Adrenal gland (tissue), 12 donors: ENCODE measurements around the gene CAB39L. TPM values are rescaled to one million over a fixed set of nuclear protein-coding genes. Genes with fewer than 3 reads are reported as not detected.

Source experiments
- DNase-seq, 7 donors: peaks; one replicate each; pipeline ENCODE4 v3.0.0-alpha.2; 2019 to 2020
- H3K27ac ChIP-seq, 5 donors: fragments of 200-600 bp; sonication (generic) in 4 of 5; 1 replicate in 3 of 5; 2 replicates in 2 of 5; pipeline versions ENCODE4 v1.5.1 to v1.8.0; 2016 to 2020; ENCODE audit warnings: mild to moderate bottlenecking in 1 of 5
- H3K27me3 ChIP-seq: fragments of 200-600 bp; 2 replicates; pipeline ENCODE4 v1.8.0; 2021
- H3K36me3 ChIP-seq, 2 donors: fragments of 200-600 bp; replicated peaks in 1 of 2; 1 replicate in 1 of 2; 2 replicates in 1 of 2; pipeline versions ENCODE4 v1.5.1 to v1.8.0; 2018 to 2022
- H3K4me1 ChIP-seq, 2 donors: fragments of 200-600 bp; replicated peaks in 1 of 2; 1 replicate in 1 of 2; 2 replicates in 1 of 2; pipeline versions ENCODE4 v1.5.1 to v1.8.0; 2018 to 2021
- H3K4me3 ChIP-seq, 4 donors: fragments of 200-600 bp; sonication (generic) in 3 of 4; one replicate each; pipeline ENCODE4 v1.5.1; 2016 to 2018
- H3K9me3 ChIP-seq, 3 donors: fragments of 200-600 bp; sonication (generic) in 1 of 3; replicated peaks in 1 of 3; 1 replicate in 2 of 3; 2 replicates in 1 of 3; pipeline versions ENCODE4 v1.5.1 to v1.8.0; 2016 to 2021
- POLR2A ChIP-seq, 2 donors: fragments of 450-650 bp; IDR thresholded peaks; one replicate each; pipeline ENCODE4 v1.6.1; 2017; ENCODE audit warnings: antibody characterized with exemption in 2 of 2, mild to moderate bottlenecking in 2 of 2, moderate library complexity in 1 of 2
- WGBS, 4 donors: extraction: QIAGEN DNeasy Blood & Tissue Kit in 2 of 4; methylation state at CpG; one replicate each; pipeline versions ENCODE4 v1.1.5 to v1.1.7; 2013 to 2017; 5-methylcytosine and 5-hydroxymethylcytosine counted together
- intact Hi-C, 2 donors: fragments of 100-400 bp; cut with DNase I; formaldehyde crosslinking; loops; one replicate each; pipeline versions ENCODE4 v1.14.1 to v1.15.0; 2022 to 2023
- polyA plus RNA-seq, 3 donors: library from polyadenylated mRNA; stranded (reverse); fragments of 200-250 nt in 2 of 3; fragments of 350-450 nt in 1 of 3; fragmentation: Illumina TruSeq in 1 of 3; extraction: RNeasy Lipid Tissue Mini Kit (QIAGEN cat#74804) in 1 of 3; gene quantifications; one replicate each; pipeline ENCODE4 v1.2.3, GENCODE V29; 2013 to 2014
- total RNA-seq, 9 donors: library from RNA; depleted of rRNA in 4 of 9; stranded (reverse); fragments of >200 nt in 4 of 9; fragments of 120-200 nt in 1 of 9; fragmentation: NEBNext Ultra II Directional in 1 of 9; extraction: Animal tissue kit (Norgen Biotek cat#: 25700) in 1 of 9; gene quantifications; one replicate each; pipeline versions ENCODE4 v1.1.0 to v1.2.4, GENCODE V29; 2013 to 2023
- TF ChIP-seq, protein P1 (sequence below), 6 experiments: fragments of 450-650 bp in 4 of 6; fragments of 200-600 bp in 2 of 6; sonication (generic) in 1 of 6; IDR thresholded peaks; 1 replicate in 5 of 6; 2 replicates in 1 of 6; pipeline versions ENCODE4 v1.5.1 to v1.8.0; 2016 to 2021; ENCODE audit warnings: antibody characterized with exemption in 6 of 6, mild to moderate bottlenecking in 2 of 6, moderate library complexity in 1 of 6
- donor health status: healthy with polysubstance abuse.
- donor health status: Bipolar disorder and iron deficiency.
- donor health status: DM: yes; HTN: yes; CAD: no.
- donor health status: DM: no; HTN: no; CAD: no.
- donor health status: DM: no; HTN: no; CAD: no.
- donor health status: DM: yes; HTN: yes; CAD: no.

CAB39L gene
- total and polyA plus RNA-seq, 12 donors, result 17.8 to 115 (median 47.8) TPM

DNA sequence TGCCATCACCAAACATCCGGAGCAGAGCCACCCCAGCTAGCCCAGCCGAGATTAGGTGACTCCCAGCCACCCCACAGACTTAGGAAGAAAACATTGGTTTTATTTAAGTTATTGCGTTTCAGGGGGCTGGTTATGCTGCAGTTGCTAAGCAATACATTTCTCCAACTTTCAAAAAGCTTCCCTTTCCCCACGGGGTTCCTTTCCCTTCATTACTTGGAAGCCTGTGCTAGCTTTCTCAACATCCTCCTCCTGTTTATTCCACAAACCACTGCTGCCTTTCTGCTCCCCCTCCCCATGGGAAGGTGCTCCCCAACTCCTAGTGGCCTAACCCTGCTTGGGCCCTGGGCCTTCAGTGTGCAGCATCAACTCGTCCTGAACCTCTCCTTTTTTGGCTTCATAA is 143.6 kb downstream of the CAB39L start:
- Histone ChIP-seq H3K4me3 (no peak overlapping the region), H3K27ac (no peak overlapping the region), H3K27me3 (no peaks in the 10 kb centered on the region), H3K9me3 (no peaks in the 10 kb centered on the region), H3K36me3 (no peaks in the 10 kb centered on the region), H3K4me1 (peaks cover 8 to 17% of the 10 kb centered on the region in 2 donors)
- 65 to 69% (median 67%) methylated on average over 5 of the region's 5 CpGs for WGBS, 4 donors
- intact Hi-C loops, result loop anchor here (5.0 kb wide), 3 partner anchors 132 to 307 kb away; no protein-coding TSS in a partner anchor
- TF ChIP-seq, protein P1, sequence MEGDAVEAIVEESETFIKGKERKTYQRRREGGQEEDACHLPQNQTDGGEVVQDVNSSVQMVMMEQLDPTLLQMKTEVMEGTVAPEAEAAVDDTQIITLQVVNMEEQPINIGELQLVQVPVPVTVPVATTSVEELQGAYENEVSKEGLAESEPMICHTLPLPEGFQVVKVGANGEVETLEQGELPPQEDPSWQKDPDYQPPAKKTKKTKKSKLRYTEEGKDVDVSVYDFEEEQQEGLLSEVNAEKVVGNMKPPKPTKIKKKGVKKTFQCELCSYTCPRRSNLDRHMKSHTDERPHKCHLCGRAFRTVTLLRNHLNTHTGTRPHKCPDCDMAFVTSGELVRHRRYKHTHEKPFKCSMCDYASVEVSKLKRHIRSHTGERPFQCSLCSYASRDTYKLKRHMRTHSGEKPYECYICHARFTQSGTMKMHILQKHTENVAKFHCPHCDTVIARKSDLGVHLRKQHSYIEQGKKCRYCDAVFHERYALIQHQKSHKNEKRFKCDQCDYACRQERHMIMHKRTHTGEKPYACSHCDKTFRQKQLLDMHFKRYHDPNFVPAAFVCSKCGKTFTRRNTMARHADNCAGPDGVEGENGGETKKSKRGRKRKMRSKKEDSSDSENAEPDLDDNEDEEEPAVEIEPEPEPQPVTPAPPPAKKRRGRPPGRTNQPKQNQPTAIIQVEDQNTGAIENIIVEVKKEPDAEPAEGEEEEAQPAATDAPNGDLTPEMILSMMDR (IDR thresholded peaks at IDR 0.05), result peak in 1 of 6 experiments; percentile 4
- TF ChIP-seq POLR2A (IDR thresholded peaks at IDR 0.05), result no peak
- DNase-seq, result no peak

DNA sequence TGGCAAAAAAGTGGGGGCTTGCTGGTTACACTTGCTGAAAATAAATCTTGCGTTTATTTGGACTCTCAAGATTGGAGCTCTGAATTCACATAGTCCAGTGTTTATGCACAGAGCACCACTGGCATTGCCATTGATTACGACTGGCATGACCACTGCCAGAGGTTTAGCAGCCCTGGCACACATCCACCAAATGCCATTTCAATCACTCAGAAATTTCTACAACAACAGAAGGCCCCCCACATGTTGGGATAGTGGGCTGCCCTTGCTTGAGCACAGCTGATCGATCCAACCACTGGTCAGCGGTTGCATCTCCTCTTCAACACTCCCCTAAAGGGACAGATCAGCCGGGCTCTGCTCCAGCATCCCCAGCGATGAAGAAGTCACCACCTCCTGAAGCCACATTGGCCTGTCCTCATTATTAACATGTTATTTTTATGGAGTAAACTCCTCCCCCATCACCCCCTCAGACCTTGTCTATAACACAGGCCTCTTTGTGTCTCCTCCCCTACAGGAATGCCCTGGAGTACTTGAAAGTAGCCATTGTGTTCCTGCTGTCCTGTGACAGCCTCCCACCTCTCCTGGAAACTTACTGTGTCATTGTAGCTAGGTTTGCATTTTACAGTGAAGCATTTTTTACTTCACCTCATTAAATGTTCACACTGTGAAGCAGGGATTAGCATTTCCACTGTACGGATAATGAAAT is 144.8 kb downstream of the CAB39L start:
- no peaks in the 10 kb centered on the region for H3K9me3 ChIP-seq
- no peaks in the 10 kb centered on the region for H3K27me3 ChIP-seq
- H3K27ac ChIP-seq, result no peak overlapping the region
- 79 to 96% (median 84%) methylated on average over 6 to 7 of the region's 7 CpGs for WGBS, 4 donors
- intact Hi-C loops, result loop anchor here in 1 of 2 donors (5.0 kb wide), 1 partner anchor 308 kb away; no protein-coding TSS in a partner anchor
- DNase-seq, result no peak
- no peak overlapping the region for H3K4me3 ChIP-seq
- peaks cover 7 to 14% of the 10 kb centered on the region in 2 donors for H3K4me1 ChIP-seq
- no peaks in the 10 kb centered on the region for H3K36me3 ChIP-seq
- no peak for TF ChIP-seq POLR2A (IDR thresholded peaks at IDR 0.05)
- TF ChIP-seq, protein P1 (IDR thresholded peaks at IDR 0.05), result no peak

DNA sequence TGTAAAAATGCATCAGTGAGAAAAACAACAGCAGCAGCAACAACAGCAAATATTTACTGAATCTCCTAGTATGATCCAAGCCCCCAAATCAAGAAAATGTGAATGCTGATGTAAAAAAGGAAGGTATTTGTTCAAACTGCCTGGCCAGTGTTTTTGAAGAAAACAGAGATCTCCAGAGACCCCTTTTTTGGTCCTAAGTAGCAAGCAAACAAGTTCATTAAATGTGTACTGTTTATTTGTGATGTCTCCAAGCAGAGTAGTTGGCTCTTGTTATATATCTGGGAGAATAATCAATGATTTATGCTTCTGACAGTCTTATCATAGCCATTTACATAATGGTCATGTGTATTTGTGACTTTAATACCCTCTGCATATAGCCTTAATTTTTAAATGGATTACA is 145.4 kb downstream of the CAB39L start:
- no peaks in the 10 kb centered on the region for H3K27me3 ChIP-seq
- H3K36me3 ChIP-seq, result no peaks in the 10 kb centered on the region
- H3K4me1 ChIP-seq, result peaks cover under 1 to 7% of the 10 kb centered on the region in 2 donors
- intact Hi-C loops, result loop anchor here in 1 of 2 donors (5.0 kb wide), 1 partner anchor 309 kb away; no protein-coding TSS in a partner anchor
- H3K9me3 ChIP-seq, result no peaks in the 10 kb centered on the region
- H3K27ac ChIP-seq, result no peak overlapping the region
- TF ChIP-seq, protein P1 (IDR thresholded peaks at IDR 0.05), result no peak
- no peak for TF ChIP-seq POLR2A (IDR thresholded peaks at IDR 0.05)
- DNase-seq, result no peak
- no peak overlapping the region for H3K4me3 ChIP-seq

DNA sequence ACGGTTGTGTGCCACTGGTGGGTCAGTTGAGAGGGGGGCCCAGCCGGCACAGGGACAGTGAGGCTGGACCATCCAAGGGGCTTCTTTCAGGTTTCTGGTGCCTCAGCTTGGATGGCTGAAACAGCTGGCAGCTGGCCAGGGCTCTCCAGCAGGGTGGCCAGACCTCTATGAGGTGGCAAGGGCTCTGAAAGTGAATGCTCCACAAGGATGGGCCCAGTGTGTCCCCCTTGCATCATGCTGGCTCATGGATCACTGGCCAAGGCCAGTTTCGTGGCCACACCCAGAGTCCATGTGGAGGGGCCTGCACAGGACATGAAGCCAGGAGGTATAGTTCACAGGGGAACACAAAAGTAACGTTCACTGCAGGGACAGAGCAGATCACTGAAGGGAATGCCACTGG is 146.5 kb downstream of the CAB39L start:
- DNase-seq, result no peak
- peaks cover 0 to 5% of the 10 kb centered on the region in 2 donors for H3K4me1 ChIP-seq
- no peaks in the 10 kb centered on the region for H3K36me3 ChIP-seq
- no peak for TF ChIP-seq POLR2A (IDR thresholded peaks at IDR 0.05)
- TF ChIP-seq, protein P1 (IDR thresholded peaks at IDR 0.05), result no peak
- H3K4me3 ChIP-seq, result no peak overlapping the region
- 74 to 100% (median 91%) methylated on average over 1 to 4 of the region's 4 CpGs for whole genome bisulfite sequencing, 4 donors
- H3K27ac ChIP-seq, result no peak overlapping the region
- H3K27me3 ChIP-seq, result no peaks in the 10 kb centered on the region
- H3K9me3 ChIP-seq, result no peaks in the 10 kb centered on the region
- intact Hi-C loops, result loop anchor here in 1 of 2 donors (5.0 kb wide), 1 partner anchor 310 kb away; no protein-coding TSS in a partner anchor
